ENCODE measurements around the gene CCL23.

GRCh38 chr17:35963663-35964062 lies 54.1 kb downstream of the CCL23 start:
- no peak for TF ChIP-seq CTCF (conservative IDR thresholded peaks at IDR 0.05)
- no peak for TF ChIP-seq EZH2 (IDR thresholded peaks at IDR 0.05; ENCODE audit: low read depth)
